CD4-positive, alpha-beta T cell treated with Interleukin-15 for 1 hour (primary cell): ENCODE data around the gene KCNMA1.
"Not testable (repeated sequence)": the region's sequence is repeated elsewhere in the genome, so short reads cannot be mapped to it uniquely, and the experiment has no call there.

Source experiments
- DNase-seq: peaks from one replicate; pipeline ENCODE4 v3.0.0-alpha.2; 2020

The KCNMA1 gene

GRCh38 chr10:77602913-77603533 lies 34.6 kb downstream of the KCNMA1 start:
- DNase-seq: no peak

GRCh38 chr10:77602231-77602912 lies 35.2 kb downstream of the KCNMA1 start:
- no peak for DNase-seq

DNA sequence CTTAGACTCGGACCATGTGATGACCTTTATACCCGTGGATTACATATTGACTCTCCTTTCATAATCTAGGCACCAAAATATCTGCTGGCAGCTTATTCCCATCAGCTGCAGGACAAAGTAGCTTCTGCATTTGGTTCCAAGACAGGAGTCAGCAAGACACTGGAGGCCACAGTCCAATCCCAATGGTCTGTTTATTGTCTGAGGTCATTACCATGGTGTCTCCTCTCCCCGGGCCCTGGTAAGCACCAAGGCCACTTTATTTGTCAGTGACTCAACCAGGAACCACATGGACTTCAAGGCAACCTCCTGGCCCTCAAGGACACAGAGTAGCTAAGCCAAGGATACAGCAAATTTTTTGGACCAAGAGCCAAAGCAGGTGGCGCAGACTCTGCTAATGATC lies 36.1 kb downstream of the KCNMA1 start:
- DNase-seq: no peak

DNA sequence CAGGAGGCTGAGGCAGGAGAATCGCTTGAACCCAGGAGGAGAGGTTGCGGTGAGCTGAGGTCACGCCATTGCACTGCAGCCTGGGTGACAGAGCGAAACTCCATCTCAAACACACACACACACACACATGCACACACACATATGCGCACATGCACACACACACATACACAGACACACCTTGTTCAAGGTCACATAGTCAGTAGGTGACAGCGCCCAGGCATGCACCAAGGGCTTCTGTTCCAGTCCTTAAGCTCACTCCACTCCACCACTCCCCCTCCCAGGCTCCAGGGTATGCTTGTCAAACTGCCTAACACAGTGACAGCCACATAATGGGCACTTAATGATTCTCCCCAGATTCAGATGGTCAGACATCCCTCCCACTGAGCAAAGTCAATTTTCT lies 37.0 kb downstream of the KCNMA1 start:
- no peak for DNase-seq

- DNase-seq: no peak
These were observed 38.0 kb downstream of the KCNMA1 start for GRCh38 chr10:77599651-77600050.

GRCh38 chr10:77598606-77599005 lies 39.0 kb downstream of the KCNMA1 start:
- no peak for DNase-seq

GRCh38 chr10:77597560-77597959 lies 40.0 kb downstream of the KCNMA1 start:
- DNase-seq: no peak

DNA sequence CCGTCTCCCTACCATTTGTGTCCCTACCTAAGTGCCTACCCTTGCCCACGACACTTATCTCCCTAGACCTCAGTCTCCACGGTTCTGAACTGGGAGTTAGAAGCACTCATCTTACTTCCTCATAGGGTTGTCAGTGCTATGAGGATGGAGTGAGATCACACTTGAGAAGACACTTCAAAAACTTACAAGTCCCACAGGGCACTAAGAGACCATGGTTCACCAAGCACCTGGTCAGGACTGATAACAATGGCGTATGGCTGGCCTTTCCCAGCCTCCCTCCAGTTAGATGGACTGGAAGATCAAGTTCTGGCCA lies 43.2 kb downstream of the KCNMA1 start:
- DNase-seq: no peak

DNA sequence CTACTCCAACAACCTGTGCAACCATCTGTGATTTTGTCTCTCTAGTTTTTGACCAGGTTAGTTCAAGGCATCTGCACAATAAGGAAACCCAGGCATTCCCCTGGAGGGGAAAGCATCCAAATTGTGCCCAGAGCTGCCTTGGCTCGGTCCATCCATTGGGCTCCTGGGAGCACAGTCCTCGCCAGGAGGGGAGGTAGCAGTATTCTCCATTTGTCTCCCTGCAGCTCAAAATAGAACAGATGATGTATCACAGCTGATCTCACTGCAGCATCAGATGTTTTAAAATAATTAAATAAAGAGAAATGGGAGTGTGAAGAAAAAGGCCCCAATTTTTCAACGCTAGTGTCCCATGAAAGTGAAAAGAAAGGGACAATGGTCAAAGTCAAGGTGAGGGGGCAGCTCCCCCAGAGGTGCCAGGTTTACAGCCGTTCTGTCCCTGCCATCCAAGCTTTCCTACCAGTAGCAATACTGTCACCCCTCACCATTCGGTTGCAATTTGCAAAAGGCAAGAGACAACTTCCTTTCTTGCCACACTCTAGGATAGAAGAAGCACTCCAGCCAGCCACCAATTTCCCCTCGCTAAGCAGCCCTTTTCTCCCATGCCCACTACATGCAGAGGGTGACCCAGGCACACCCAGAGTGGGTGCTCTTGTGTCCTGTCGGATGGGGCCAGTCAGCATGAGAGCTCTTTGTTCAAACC lies 43.7 kb downstream of the KCNMA1 start:
- DNase-seq: no peak

DNA sequence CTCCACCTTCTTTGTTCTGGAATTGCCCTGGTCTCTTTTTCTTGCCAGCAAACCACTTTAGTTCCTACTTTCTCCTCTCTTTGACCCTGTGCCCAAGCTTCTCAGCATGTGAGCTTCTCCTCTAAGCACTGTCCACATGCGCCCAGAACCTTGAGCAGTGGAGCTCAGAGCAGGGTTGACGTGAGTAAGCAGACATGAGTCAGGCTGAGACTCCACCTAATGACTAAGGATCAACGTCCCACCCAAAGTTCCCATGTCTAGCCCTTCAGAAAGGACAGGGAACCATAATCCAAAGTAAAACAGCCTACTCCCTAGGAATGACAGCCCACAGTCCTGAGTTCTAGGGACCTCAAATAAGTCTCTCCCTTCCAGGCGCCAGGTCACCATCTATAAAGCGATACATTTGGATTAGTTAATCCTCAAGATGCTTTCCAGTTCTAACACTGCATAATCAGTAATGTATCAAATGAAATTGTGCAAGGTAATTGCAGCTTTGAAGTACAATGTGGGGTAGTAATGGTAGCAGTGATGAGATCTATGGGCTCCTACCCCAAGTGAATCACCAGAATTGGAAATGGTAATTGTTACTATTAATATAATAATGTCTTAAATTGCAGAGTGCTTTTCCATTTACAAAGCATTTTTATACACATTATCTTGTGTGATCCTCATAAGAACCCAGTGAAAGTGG lies 44.5 kb downstream of the KCNMA1 start:
- DNase-seq: no peak

GRCh38 chr10:77592510-77592909 lies 45.1 kb downstream of the KCNMA1 start:
- DNase-seq: no peak

GRCh38 chr10:77591238-77591880 lies 46.2 kb downstream of the KCNMA1 start:
- no peak for DNase-seq

DNA sequence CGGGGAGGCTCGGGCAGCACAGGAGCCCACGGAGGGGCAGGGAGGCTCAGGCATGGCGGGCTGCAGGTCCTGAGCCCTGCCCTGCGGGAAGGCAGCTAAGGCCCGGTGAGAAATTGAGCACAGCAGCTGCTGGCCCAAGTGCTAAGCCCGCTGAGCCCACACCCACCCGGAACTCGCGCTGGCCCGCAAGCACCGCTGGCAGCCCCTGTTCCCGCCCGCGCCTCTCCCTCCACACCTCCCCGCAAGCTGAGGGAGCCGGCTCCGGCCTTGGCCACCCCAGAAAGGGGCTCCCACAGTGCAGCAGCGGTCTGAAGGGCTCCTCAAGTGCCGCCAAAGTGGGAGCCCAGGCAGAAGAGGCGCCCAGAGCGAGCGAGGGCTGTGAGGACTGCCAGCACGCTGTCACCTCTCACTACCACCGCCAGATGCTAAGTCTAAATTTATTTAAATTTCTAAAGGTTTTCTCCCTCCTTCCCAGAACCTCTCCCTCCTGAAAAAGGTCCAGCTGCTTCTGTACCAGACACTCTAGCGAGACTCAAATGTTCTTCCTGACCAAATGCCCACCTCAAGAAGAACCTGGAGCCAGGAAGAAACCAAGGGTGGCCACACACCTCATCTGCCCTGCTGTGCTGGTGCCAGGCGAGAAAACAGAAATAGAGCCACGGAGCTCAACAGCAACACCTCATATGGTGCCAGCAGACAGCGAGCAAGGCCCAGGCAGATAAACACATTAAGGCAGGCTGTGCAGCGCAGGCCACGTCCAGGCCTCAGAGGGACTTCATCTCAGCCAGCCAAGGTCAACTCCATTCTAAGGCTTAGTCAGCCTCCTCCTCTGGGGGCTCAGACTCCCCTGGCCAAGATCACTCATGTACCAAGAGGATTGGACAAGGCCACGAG lies 47.0 kb downstream of the KCNMA1 start:
- no peak for DNase-seq

GRCh38 chr10:77589703-77590102 lies 47.9 kb downstream of the KCNMA1 start:
- DNase-seq: not testable (repeated sequence)

GRCh38 chr10:77588886-77589285 lies 48.7 kb downstream of the KCNMA1 start:
- DNase-seq: no peak

GRCh38 chr10:77587416-77587790 lies 50.2 kb downstream of the KCNMA1 start:
- no peak for DNase-seq

DNA sequence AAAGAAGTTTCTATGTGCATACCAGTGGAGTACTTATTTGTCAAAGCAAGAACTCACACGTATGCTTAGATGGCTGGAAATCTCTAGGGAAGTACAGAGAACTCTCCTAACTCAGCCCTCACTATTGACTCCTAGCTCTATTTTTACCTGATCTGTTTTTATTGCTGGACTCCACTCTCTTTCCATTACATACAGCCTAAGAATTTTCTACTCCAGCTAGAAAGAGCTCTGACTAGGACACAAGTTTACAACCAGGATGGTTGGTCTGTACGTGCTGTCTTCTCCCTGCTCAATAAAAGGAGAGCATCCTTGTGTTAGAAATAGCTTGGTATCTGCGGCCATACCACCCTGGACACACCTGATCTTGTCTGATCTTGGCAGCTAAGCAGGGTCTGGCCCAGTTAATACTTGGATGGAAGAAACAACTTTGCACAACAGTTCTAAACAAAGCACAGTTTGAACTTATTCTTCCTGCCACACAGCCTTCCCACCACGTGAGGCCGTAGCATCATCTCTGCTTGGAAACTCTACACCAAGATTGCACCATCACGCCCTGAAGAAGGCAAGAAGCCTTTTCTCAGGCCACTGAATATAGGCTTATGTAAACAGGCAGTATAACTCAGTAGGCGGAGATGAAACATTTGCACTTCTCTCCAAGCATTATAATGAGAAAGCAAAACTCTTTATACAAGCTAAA lies 50.7 kb downstream of the KCNMA1 start:
- DNase-seq: no peak

DNA sequence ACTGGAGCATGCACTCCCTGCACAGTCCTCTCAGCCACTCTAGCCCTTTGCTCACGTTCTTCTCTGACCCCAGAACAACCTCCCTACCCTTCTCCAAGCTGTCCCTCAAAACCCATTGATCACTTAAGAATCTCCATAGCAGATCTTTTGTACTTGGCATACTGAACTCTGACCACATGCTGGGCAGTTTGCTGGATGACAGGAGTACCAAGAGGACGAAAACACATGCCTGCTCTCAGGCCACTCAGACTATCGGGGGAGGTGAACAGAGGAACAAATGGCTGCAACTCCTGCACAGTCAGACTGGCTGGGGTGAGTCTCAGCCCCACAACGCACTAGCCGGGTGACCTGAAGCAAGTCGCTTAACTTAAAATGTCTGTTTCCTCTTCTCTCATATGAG lies 52.7 kb downstream of the KCNMA1 start:
- no peak for DNase-seq

- no peak for DNase-seq
These were observed 54.1 kb downstream of the KCNMA1 start for GRCh38 chr10:77583527-77583926.

GRCh38 chr10:77582710-77583115 lies 54.9 kb downstream of the KCNMA1 start:
- DNase-seq: no peak

- DNase-seq: no peak
These were observed 55.9 kb downstream of the KCNMA1 start for GRCh38 chr10:77581738-77582137.

GRCh38 chr10:77580482-77580881 lies 57.1 kb downstream of the KCNMA1 start:
- DNase-seq: no peak
